LNCaP clone FGC (cell line): ENCODE measurements around the gene SULF2.

Source experiments
- DNase-seq: peaks from one replicate; pipeline ENCODE4 v3.0.0-alpha.2; 2011; ENCODE audit warnings: low read depth
- H3K4me3 ChIP-seq: 2 replicates; pipeline ENCODE4 v1.5.1; 2011; ENCODE audit warnings: mild to moderate bottlenecking, low read depth, low read length, control low read depth
- TF ChIP-seq, protein P1 (sequence below): IDR thresholded peaks from 2 replicates; pipeline ENCODE4 v1.5.1; 2012; ENCODE audit warnings: mild to moderate bottlenecking; ENCODE audit not compliant: control insufficient read depth, insufficient read depth; ENCODE audit errors: extremely low read depth

Gene SULF2

DNA sequence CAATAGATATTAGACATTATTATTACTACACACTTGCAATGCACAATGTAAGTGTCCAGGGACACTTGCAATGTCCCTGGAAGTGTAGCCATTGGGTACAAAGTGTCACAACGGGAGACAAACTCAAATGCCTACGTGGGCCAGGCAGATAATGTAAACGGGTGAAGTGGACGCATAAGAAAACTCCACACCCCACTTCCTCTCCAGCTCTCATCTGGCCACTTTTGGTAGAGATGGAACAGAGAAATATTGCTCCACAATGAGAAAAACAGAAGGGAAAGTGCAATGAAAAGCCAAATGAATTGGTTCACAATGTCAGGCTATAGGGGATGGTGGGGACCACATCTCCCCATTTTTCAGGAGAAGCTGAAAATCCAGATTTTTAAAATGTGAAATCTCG lies 9.4 kb downstream of the SULF2 start:
- TF ChIP-seq, protein P1, sequence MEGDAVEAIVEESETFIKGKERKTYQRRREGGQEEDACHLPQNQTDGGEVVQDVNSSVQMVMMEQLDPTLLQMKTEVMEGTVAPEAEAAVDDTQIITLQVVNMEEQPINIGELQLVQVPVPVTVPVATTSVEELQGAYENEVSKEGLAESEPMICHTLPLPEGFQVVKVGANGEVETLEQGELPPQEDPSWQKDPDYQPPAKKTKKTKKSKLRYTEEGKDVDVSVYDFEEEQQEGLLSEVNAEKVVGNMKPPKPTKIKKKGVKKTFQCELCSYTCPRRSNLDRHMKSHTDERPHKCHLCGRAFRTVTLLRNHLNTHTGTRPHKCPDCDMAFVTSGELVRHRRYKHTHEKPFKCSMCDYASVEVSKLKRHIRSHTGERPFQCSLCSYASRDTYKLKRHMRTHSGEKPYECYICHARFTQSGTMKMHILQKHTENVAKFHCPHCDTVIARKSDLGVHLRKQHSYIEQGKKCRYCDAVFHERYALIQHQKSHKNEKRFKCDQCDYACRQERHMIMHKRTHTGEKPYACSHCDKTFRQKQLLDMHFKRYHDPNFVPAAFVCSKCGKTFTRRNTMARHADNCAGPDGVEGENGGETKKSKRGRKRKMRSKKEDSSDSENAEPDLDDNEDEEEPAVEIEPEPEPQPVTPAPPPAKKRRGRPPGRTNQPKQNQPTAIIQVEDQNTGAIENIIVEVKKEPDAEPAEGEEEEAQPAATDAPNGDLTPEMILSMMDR: no peak
- H3K4me3 ChIP-seq: no peak overlapping the region
- no peak for DNase-seq

- no peak for DNase-seq
- no peak overlapping the region for H3K4me3 ChIP-seq
- TF ChIP-seq, protein P1: no peak
Observed at GRCh38 chr20:47775039-47775438, 10.2 kb downstream of the SULF2 start.

DNA sequence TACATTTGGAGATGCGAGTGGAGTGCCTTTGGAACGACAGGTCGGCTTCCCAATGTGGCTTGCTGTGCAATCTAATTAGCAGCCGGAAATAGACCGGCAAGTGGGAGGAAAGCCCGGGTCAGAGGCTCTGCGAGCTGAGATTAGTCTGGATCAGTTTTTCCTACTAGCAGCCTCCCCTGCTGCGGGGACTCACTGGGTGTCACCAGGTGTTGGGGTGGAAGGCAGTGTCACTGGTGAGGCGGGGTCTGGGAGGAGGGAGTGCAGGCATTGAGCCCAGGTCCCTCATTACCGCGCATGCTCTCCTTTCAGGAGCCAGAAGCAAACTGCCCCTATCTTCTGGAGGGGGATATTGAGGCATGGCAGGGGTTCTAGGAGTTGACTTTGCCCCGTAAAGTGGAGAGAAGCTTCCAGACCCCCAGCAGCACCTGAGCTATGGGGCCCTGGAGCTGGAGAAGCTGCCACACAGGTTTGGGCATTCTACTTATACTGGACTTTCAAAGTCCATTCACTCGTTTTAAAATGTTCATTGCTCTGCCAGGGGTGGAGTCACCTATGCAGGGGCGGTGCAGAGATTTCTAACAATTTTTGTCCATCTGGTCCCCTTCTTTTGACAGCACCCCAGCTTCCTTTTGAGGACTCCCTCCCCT lies 11.0 kb downstream of the SULF2 start:
- H3K4me3 ChIP-seq: no peak overlapping the region
- TF ChIP-seq, protein P1: no peak
- DNase-seq: no peak

DNA sequence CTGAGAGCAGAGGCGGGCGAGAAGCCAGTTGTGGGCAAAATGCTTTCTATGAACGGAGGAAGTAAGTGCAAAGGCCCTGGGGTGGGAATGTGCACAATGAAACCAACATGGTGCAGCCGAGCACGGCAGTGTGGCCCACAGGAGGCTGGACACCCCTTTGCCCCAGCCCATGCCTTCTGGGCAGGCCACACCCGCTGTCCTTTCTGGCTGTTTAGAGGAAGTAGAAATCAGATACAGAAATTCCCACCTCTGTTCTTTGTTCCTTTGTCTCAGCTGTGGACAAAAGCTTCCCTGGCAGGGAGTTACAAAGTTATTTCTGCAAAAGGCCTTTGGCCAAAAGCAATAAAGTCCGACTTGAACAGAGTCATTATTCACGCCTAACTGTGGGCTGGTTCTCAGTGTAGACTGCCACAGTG lies 11.9 kb downstream of the SULF2 start:
- no peak overlapping the region for H3K4me3 ChIP-seq
- no peak for DNase-seq
- TF ChIP-seq, protein P1: no peak

GRCh38 chr20:47770935-47771334 lies 14.3 kb downstream of the SULF2 start:
- DNase-seq: no peak

DNA sequence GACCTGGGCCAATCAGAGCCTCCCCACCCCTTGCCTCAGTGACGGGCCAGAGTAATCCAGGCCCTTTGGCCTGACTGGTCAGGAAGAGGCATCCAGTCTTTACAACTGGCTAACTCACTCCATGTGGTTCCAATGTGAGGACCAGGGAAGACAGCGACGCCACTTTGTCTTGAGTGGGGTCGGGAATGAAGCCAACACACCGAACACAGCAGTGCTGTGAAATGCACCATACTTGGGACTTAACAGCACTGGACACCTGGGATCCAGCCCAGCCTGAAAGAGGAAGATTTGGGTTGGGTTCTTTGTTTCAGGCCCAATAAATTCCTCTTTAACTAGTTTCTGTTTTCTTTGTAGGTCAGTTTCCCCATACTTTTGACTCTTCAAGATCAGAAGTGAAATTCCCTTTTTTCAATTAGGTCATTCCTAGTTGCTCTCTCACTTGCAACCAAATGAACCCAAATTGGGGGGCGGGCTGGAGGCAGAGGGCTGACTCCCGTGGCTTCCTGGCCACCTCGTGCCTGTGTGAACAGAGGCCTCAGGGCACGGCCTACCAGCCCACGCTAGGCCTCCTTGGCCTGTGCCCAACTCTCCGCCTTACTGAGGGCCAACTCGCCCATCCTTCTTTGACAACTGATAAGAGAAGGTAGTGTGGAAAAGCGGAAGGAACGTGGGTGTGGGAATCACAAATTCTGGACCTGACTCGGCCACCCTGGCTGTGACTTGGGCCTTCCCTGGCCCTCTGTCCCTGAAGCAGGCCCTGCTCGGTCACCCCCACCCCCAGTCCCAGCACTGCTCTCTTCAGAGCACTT lies 17.1 kb downstream of the SULF2 start:
- DNase-seq: no peak
- TF ChIP-seq, protein P1: no peak
- no peak overlapping the region for H3K4me3 ChIP-seq

More at GRCh38 chr20:47770935-47771334, 14.3 kb downstream of the SULF2 start:
- H3K4me3 ChIP-seq: no peak overlapping the region
- TF ChIP-seq, protein P1: no peak
